Testis (tissue), 3 donors: ENCODE measurements around the gene ZMAT5. TPM values are rescaled to one million over a fixed set of nuclear protein-coding genes. Genes with fewer than 3 reads are reported as not detected.

Experiments
- DNase-seq: peaks from one replicate; pipeline ENCODE4 v3.0.0-alpha.2; 2019
- H3K27ac ChIP-seq, 2 donors: fragments of 200-600 bp; sonication (generic); one replicate each; pipeline ENCODE4 v1.5.1; 2019
- H3K27me3 ChIP-seq: fragments of 200-600 bp; sonication (generic); one replicate; pipeline ENCODE4 v1.5.1; 2019
- H3K36me3 ChIP-seq: fragments of 200-600 bp; sonication (generic); one replicate; pipeline ENCODE4 v1.5.1; 2017; ENCODE audit warnings: low read depth; ENCODE audit errors: missing control alignments
- H3K4me1 ChIP-seq: fragments of 200-600 bp; sonication (generic); one replicate; pipeline ENCODE4 v1.5.1; 2019
- H3K4me3 ChIP-seq, 2 donors: fragments of 200-600 bp; sonication (generic); one replicate each; pipeline ENCODE4 v1.5.1; 2017 to 2019
- H3K9me3 ChIP-seq: fragments of 200-600 bp; sonication (generic); one replicate; pipeline ENCODE4 v1.5.1; 2017
- CTCF ChIP-seq, 3 experiments: fragments of 450-650 bp in 2 of 3; fragments of 200-600 bp in 1 of 3; sonication (generic) in 1 of 3; IDR thresholded peaks; one replicate each; pipeline ENCODE4 v1.5.1; 2016 to 2019; ENCODE audit warnings: antibody characterized with exemption in 3 of 3, mild to moderate bottlenecking in 2 of 3, moderate library complexity in 1 of 3
- POLR2A ChIP-seq: fragments of 450-650 bp; IDR thresholded peaks from one replicate; pipeline ENCODE4 v1.6.1; 2017; ENCODE audit warnings: antibody characterized with exemption, mild to moderate bottlenecking, moderate library complexity
- WGBS, 2 donors: methylation state at CpG; one replicate each; pipeline ENCODE4 v1.1.5; 2018; 5-methylcytosine and 5-hydroxymethylcytosine counted together
- intact Hi-C: fragments of 100-400 bp; cut with DNase I; formaldehyde crosslinking; loops from one replicate; pipeline ENCODE4 v1.15.1; 2023; ENCODE audit warnings: low total_unique reads
- polyA plus RNA-seq: library from polyadenylated mRNA; stranded (reverse); fragments of 350-450 nt; fragmentation: Illumina TruSeq; extraction: RNeasy Lipid Tissue Mini Kit (QIAGEN cat#74804); gene quantifications from one replicate; pipeline ENCODE4 v1.2.3, GENCODE V29; 2014; ENCODE audit warnings: low read depth, low replicate concordance; ENCODE audit not compliant: insufficient read depth
- total RNA-seq, 2 donors: library from RNA; depleted of rRNA; stranded (reverse); fragments of >200 nt; gene quantifications; one replicate each; pipeline ENCODE4 v1.2.3, GENCODE V29; 2016

ZMAT5 gene
- total and polyA plus RNA-seq, 3 donors from 2014 or later, result 16.7 to 23.4 (median 19.6) TPM

GRCh38 chr22:29768052-29768693, 1.4 kb upstream of the ZMAT5 start:
- intact Hi-C loops, result no loop called here
- DNase-seq, result no peak
- WGBS, 2 donors, result 32 to 40% methylated on average over 6 of the region's 6 CpGs
- Histone ChIP-seq H3K36me3 (no peaks in the 10 kb centered on the region), H3K27me3 (no peaks in the 10 kb centered on the region), H3K9me3 (no peaks in the 10 kb centered on the region), H3K4me3 (peak overlapping the region; percentile 89 to 91), H3K27ac (peak overlapping the region in 1 of 2 donors; percentile 88), H3K4me1 (peaks cover 17% of the 10 kb centered on the region)
- TF ChIP-seq CTCF (IDR thresholded peaks at IDR 0.05), result no peak
- TF ChIP-seq POLR2A, result no peak

DNA sequence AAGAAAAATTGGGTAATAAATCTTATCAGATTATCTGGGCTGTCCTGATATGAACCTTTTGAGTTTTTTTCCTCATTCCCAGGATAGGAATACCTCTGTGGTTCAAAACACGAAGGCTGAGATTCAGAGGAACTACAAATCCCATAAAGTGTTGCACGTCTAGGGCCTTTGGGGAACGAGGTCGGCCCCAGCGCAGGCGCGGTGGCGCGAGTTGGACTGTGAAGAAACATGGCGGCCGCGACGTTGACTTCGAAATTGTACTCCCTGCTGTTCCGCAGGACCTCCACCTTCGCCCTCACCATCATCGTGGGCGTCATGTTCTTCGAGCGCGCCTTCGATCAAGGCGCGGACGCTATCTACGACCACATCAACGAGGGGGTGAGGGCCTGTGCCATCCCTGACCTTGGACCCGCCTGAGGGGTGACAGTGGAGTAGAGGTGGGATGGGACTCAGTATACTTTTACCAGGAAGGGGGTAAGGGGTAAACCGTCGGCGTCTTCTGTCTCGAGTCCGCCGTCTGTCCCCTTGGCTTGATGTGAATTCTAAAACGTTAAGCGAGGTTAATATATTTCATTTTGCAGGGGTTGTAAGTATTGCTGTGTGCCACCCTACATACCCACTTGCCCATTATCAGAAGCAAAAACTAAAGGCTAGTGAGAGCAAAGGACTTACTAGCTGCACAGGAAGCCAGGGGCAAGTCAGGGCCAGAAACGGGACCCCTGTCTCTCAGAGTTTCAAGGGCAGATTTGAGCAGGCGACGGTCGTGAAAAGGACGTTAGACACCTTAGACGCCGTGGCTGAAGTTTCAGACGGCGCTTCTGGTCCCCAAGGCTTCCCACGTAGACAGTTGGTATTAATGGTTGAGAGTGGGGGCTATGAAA, 604 bp upstream of the ZMAT5 start, which contains the start of gene UQCR10:
TSS of gene UQCR10 (plus strand) at position 199 of the 881 bp plus-strand sequence. CDS start at position 229, 30 bp downstream.
- Histone ChIP-seq H3K4me3 (peak within 1 kb of the TSS; percentile 89 to 91), H3K36me3 (no peaks in the 10 kb centered on the region), H3K4me1 (peaks cover 17% of the 10 kb centered on the region), H3K27me3 (no peaks in the 10 kb centered on the region), H3K27ac (peak within 1 kb of the TSS; percentile 83 to 88), H3K9me3 (no peaks in the 10 kb centered on the region)
- intact Hi-C loops, result no loop called here
- TF ChIP-seq POLR2A (no peak), CTCF (IDR thresholded peaks at IDR 0.05) (no peak)
- 1 to 3% methylated on average over 32 to 46 of the region's 46 CpGs for WGBS, 2 donors
- peak; percentile 96 for DNase-seq

- peaks cover 17% of the 10 kb centered on the region for H3K4me1 ChIP-seq
- no peaks in the 10 kb centered on the region for H3K36me3 ChIP-seq
- peak overlapping the region; percentile 83 to 88 for H3K27ac ChIP-seq
- no peak for TF ChIP-seq POLR2A
- TF ChIP-seq CTCF (IDR thresholded peaks at IDR 0.05), result no peak
- peak; percentile 26 for DNase-seq
- intact Hi-C loops, result no loop called here
- no peaks in the 10 kb centered on the region for H3K9me3 ChIP-seq
- H3K4me3 ChIP-seq, result peak overlapping the region; percentile 89 to 91
- H3K27me3 ChIP-seq, result no peaks in the 10 kb centered on the region
- 41 to 43% methylated on average over 15 of the region's 15 CpGs for WGBS, 2 donors
Measured at GRCh38 chr22:29765905-29766631, 739 bp downstream of the ZMAT5 start.

DNA sequence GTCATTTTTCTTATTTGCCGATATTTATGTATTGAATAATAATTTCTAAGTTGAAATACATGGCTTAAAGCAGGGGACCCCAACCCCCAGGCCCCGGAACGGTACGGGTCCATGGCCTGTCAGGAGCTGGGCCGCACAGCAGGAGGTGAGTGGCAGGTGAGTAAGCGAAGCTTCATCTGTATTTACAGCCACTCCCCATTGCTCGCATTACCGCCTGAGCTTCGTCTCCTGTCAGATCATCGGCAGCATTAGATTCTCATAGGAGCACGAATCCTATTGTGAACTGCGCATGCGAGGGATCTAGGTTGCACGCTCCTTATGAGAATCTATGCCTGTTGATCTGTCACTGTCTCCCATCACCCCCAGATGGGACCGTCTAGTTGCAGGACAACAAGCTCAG, 4.5 kb downstream of the ZMAT5 start:
- no peaks in the 10 kb centered on the region for H3K27me3 ChIP-seq
- WGBS, 2 donors, result 88 to 92% methylated on average over 15 of the region's 15 CpGs
- H3K4me3 ChIP-seq, result no peak overlapping the region

More for the DNA sequence above, 4.5 kb downstream of the ZMAT5 start:
- no peak for TF ChIP-seq POLR2A
- no peak for TF ChIP-seq CTCF (IDR thresholded peaks at IDR 0.05)
- Histone ChIP-seq H3K27ac (no peak overlapping the region), H3K4me1 (peaks cover 16% of the 10 kb centered on the region), H3K9me3 (no peaks in the 10 kb centered on the region), H3K36me3 (no peaks in the 10 kb centered on the region)
- DNase-seq, result no peak
- intact Hi-C loops, result no loop called here
